B cell (primary cell): Measurements from ENCODE around the gene SMARCAD1.

ENCODE experiments used
- EZH2 ChIP-seq: IDR thresholded peaks from 2 replicates; pipeline ENCODE4 v1.6.1; 2012; ENCODE audit warnings: borderline replicate concordance, low read depth, mild to moderate bottlenecking, moderate library complexity, low read length; ENCODE audit not compliant: insufficient read depth, poor library complexity, severe bottlenecking
- TF ChIP-seq, protein P1 (sequence below): fragments of 200-600 bp; IDR thresholded peaks from one replicate; pipeline ENCODE4 v1.8.0; 2022; ENCODE audit warnings: antibody characterized with exemption, mild to moderate bottlenecking

DNA sequence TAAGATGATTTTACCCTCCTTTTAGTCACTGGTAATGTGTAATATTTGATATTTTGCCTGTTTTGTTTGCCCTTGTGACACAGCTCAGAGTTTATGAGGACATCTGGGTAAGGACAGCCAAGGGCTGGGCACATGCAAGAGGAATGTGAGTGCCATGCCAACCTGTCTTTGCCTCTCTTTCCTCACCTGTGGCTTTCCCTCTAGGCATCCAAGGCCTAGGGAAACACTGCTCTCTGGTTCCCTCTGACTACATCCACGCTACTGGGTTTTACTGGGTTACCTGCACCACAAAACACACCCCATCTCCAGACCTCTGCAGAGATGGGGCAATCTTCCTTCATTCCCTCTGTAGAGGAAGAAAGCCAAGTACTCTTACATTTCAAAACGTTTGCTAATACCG is 127.3 kb downstream of the SMARCAD1 start:
- no peak for TF ChIP-seq EZH2
- TF ChIP-seq, protein P1, sequence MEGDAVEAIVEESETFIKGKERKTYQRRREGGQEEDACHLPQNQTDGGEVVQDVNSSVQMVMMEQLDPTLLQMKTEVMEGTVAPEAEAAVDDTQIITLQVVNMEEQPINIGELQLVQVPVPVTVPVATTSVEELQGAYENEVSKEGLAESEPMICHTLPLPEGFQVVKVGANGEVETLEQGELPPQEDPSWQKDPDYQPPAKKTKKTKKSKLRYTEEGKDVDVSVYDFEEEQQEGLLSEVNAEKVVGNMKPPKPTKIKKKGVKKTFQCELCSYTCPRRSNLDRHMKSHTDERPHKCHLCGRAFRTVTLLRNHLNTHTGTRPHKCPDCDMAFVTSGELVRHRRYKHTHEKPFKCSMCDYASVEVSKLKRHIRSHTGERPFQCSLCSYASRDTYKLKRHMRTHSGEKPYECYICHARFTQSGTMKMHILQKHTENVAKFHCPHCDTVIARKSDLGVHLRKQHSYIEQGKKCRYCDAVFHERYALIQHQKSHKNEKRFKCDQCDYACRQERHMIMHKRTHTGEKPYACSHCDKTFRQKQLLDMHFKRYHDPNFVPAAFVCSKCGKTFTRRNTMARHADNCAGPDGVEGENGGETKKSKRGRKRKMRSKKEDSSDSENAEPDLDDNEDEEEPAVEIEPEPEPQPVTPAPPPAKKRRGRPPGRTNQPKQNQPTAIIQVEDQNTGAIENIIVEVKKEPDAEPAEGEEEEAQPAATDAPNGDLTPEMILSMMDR = no peak
